IPS-18c (cell line): ENCODE data around the gene MAOB.

Source experiments
- H3K4me3 ChIP-seq: 2 replicates; pipeline ENCODE4 v1.7.0; 2013; ENCODE audit warnings: low read depth, mild to moderate bottlenecking, low read length, moderate library complexity; ENCODE audit not compliant: insufficient read depth
- H3K9me3 ChIP-seq: one replicate; pipeline ENCODE4 v1.6.1; 2013; ENCODE audit warnings: mild to moderate bottlenecking, low read length, moderate library complexity; ENCODE audit not compliant: control insufficient read depth, insufficient read depth

Gene MAOB

DNA sequence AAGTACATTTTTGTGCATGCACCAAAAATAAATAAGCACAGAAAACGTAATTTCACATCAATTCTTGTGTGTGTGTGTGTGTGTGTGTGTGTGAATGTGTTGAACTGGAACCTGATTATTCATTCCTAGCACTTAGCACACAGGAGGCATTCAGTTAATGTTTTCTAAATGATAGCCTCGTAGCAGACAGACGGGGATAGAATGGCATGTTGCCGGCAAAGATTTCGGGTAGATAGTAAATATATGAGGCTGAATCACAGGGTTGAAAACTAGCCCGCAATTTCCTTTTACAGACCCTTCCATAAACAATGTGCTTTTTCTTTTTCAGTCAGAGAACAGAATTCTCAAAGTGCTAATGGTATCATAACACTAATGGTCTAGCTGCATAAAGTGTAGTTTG is 13.5 kb downstream of the MAOB start:
- H3K9me3 ChIP-seq, result no peaks in the 10 kb centered on the region
- no peak overlapping the region for H3K4me3 ChIP-seq

GRCh38 chrX:43866423-43866822 is 15.8 kb downstream of the MAOB start:
- H3K9me3 ChIP-seq, result no peaks in the 10 kb centered on the region
- no peak overlapping the region for H3K4me3 ChIP-seq

- no peaks in the 10 kb centered on the region for H3K9me3 ChIP-seq
- no peak overlapping the region for H3K4me3 ChIP-seq
These were observed 16.5 kb downstream of the MAOB start for GRCh38 chrX:43865791-43866190.

GRCh38 chrX:43862434-43862833 is 19.8 kb downstream of the MAOB start:
- no peaks in the 10 kb centered on the region for H3K9me3 ChIP-seq
- no peak overlapping the region for H3K4me3 ChIP-seq

GRCh38 chrX:43861750-43862149 is 20.5 kb downstream of the MAOB start:
- H3K4me3 ChIP-seq, result no peak overlapping the region
- no peaks in the 10 kb centered on the region for H3K9me3 ChIP-seq

- H3K9me3 ChIP-seq, result no peaks in the 10 kb centered on the region
- H3K4me3 ChIP-seq, result no peak overlapping the region
These were observed 21.4 kb downstream of the MAOB start for GRCh38 chrX:43860646-43861370.

GRCh38 chrX:43853225-43853828 is 28.9 kb downstream of the MAOB start:
- Histone ChIP-seq H3K9me3 (no peaks in the 10 kb centered on the region), H3K4me3 (no peak overlapping the region)

- Histone ChIP-seq H3K4me3 (no peak overlapping the region), H3K9me3 (no peaks in the 10 kb centered on the region)
These were observed 31.6 kb downstream of the MAOB start for GRCh38 chrX:43850629-43851028.

DNA sequence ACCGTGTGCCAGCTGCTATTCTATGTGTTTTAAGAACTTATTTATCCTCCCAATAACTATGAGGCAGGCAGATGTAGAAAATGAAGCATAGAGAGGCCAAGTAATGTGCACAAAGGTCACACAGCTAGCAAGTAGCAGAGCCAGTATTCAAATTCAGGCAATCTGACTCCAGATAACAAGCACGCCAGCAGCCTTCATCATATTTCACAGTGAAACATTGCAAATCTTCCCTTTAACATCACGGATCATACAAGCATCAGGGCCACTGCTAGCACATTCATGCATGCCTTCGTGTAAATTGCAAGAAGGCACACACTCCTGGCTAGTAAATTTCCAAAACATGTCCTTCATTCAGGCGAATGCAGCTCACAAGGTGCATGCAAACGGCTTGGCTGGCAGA is 33.1 kb downstream of the MAOB start:
- no peaks in the 10 kb centered on the region for H3K9me3 ChIP-seq

DNA sequence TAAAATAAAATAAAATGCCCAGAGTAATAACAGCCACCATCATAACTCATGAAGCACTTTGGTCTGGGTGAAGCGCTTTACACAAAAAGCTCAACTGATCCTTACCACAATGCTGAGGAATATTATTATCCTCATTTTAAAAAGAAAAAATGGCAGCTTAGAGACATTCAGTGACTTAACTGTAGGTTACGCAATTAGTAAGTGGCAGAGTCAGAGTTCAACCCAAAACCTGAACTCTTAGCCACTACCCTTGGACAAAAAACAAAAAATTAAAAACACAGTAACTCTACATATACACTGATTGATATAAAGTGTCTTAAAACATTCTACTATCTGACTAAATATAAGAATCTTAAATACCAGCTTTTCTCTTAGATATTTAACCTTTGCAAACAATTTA is 34.9 kb downstream of the MAOB start:
- no peaks in the 10 kb centered on the region for H3K9me3 ChIP-seq
- H3K4me3 ChIP-seq, result no peak overlapping the region

More for the DNA sequence above, 33.1 kb downstream of the MAOB start:
- no peak overlapping the region for H3K4me3 ChIP-seq

DNA sequence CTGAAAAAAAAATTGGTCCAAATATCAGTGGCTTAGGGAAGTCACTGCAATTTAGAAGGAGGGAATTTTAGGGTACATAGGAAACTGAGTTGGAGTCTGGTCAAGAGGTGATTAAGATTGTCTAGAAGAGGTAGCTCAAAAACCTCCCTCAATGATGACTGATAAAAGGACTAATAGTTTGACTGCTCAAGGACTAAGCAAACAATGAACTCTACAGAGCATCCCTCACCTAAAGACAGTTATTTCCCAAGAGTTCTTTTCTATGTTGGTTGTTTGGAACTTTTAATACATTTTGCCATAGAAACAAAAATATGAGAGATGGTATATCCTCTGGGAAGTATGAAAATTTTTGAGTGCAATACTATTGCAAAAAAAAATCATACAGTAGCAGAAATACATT is 35.7 kb downstream of the MAOB start:
- no peak overlapping the region for H3K4me3 ChIP-seq

GRCh38 chrX:43845776-43846175 is 36.5 kb downstream of the MAOB start:
- Histone ChIP-seq H3K9me3 (no peaks in the 10 kb centered on the region), H3K4me3 (no peak overlapping the region)

More for the DNA sequence above, 35.7 kb downstream of the MAOB start:
- H3K9me3 ChIP-seq, result no peaks in the 10 kb centered on the region

GRCh38 chrX:43840265-43840664 is 42.0 kb downstream of the MAOB start:
- no peaks in the 10 kb centered on the region for H3K9me3 ChIP-seq
- H3K4me3 ChIP-seq, result no peak overlapping the region

DNA sequence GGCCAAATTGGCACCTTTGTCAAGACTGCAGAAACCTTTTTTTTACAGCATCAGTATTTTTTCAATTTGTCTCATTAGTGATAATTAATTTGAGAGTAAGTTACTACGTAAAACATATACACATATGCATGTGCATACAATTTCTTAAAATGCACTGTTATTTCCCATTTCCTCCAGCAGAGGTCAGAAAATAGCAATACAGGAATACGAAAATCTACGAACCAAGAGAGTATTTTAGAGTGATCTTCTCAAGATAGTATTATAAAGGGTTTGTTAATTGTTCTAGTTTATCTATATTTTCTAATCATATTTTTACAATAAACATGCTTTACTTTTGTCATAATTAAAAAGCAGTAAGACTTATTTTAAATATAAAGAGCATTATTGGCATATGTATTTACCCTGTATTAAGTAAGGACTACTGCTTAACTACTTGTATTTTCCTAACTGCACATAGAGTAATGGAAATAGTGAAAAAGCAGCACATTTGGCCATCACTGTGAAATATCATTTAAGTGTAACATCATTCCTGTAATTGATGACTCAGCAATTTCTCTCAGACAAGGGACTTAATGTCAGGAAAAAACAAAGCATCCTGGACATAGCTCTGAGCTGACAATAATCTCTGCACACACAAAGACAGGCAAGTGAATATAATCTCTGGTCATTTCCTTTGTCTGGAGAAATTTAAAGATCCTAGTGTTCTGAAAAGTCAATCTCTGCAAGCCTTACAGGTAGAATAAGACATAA is 45.6 kb downstream of the MAOB start:
- Histone ChIP-seq H3K4me3 (no peak overlapping the region), H3K9me3 (peaks cover 4% of the 10 kb centered on the region)

DNA sequence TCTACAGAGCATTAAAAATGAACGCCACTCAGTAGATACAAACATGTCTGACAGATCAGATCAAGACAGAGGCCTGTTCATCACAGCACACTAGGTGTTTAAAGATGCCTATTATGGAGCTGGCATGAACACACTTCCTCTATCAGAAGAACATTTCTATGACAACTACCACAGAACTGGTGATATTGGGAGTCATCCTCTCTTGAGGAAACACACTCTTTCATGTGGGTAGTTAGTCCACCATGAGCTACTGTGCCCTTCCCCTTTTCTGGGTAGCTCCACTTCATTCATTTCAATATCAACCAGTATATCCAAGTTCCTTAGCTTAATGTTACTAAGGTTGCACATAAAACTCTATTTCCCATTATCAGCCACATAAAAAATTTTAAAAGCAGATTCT is 46.7 kb downstream of the MAOB start:
- H3K9me3 ChIP-seq, result peaks cover 4% of the 10 kb centered on the region
- H3K4me3 ChIP-seq, result no peak overlapping the region

DNA sequence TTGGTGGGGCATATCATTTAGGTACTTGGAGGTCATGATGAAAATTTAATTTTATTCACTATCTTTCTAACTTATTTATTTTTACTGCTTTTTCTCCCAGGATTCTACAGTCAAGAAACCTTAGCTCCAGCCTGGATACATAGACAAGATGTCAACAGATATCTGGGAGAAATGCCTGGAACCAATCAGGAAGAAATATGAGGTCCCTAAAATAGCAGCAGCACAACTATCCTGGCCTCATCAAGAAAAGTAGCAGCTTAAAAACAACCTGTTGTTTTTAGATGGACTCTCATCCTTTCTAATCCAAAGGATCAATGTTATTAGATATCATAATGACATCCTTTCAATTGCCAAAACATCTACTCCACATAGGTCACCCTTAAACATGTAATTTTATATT is 54.5 kb downstream of the MAOB start:
- no peak overlapping the region for H3K4me3 ChIP-seq
- peaks cover 6% of the 10 kb centered on the region for H3K9me3 ChIP-seq

GRCh38 chrX:43822014-43822413 is 60.2 kb downstream of the MAOB start:
- Histone ChIP-seq H3K9me3 (peaks cover 5% of the 10 kb centered on the region), H3K4me3 (no peak overlapping the region)

GRCh38 chrX:43817444-43817843 is 64.8 kb downstream of the MAOB start:
- Histone ChIP-seq H3K9me3 (peaks cover 2% of the 10 kb centered on the region), H3K4me3 (no peak overlapping the region)
